ENCODE results near the gene COQ2.
"Not testable (repeated sequence)": the region's sequence is repeated elsewhere in the genome, so short reads cannot be mapped to it uniquely, and the experiment has no call there.

COQ2 gene

GRCh38 chr4:83247415-83248357 is 36.9 kb downstream of the COQ2 start:
- no peak for DNase-seq (ENCODE audit: low read depth)

GRCh38 chr4:83241132-83241531 is 43.5 kb downstream of the COQ2 start:
- DNase-seq (ENCODE audit: low read depth), result no peak

GRCh38 chr4:83240379-83240875 is 44.2 kb downstream of the COQ2 start:
- no peak for DNase-seq (ENCODE audit: low read depth)

GRCh38 chr4:83238393-83239248 is 46.0 kb downstream of the COQ2 start:
- DNase-seq (ENCODE audit: low read depth), result no peak

- DNase-seq (ENCODE audit: low read depth), result no peak
Observed at GRCh38 chr4:83237591-83237990, 47.0 kb downstream of the COQ2 start.

- DNase-seq (ENCODE audit: low read depth), result not testable (repeated sequence)
Observed at GRCh38 chr4:83235645-83236133, 48.9 kb downstream of the COQ2 start.

- DNase-seq (ENCODE audit: low read depth), result no peak
Observed at GRCh38 chr4:83234902-83235644, 49.5 kb downstream of the COQ2 start.

- DNase-seq (ENCODE audit: low read depth), result not testable (repeated sequence)
Observed at GRCh38 chr4:83234387-83234786, 50.2 kb downstream of the COQ2 start.

GRCh38 chr4:83232082-83232481 is 52.5 kb downstream of the COQ2 start:
- no peak for DNase-seq (ENCODE audit: low read depth)

- DNase-seq (ENCODE audit: low read depth), result no peak
Observed at GRCh38 chr4:83231620-83232076, 53.0 kb downstream of the COQ2 start.

GRCh38 chr4:83230928-83231327 is 53.7 kb downstream of the COQ2 start:
- DNase-seq (ENCODE audit: low read depth), result no peak

GRCh38 chr4:83229791-83230190 is 54.8 kb downstream of the COQ2 start:
- no peak for DNase-seq (ENCODE audit: low read depth)

GRCh38 chr4:83228231-83228630 is 56.4 kb downstream of the COQ2 start:
- DNase-seq (ENCODE audit: low read depth), result no peak

- no peak for DNase-seq (ENCODE audit: low read depth)
Observed at GRCh38 chr4:83224502-83225197, 59.9 kb downstream of the COQ2 start.

GRCh38 chr4:83223781-83224180 is 60.8 kb downstream of the COQ2 start:
- no peak for DNase-seq (ENCODE audit: low read depth)

GRCh38 chr4:83221897-83222441 is 62.6 kb downstream of the COQ2 start:
- DNase-seq (ENCODE audit: low read depth), result no peak

- DNase-seq (ENCODE audit: low read depth), result peak; percentile 57
Observed at GRCh38 chr4:83219344-83220331, 65.0 kb downstream of the COQ2 start.

- peak; percentile 46 for DNase-seq (ENCODE audit: low read depth)
Observed at GRCh38 chr4:83217721-83218522, 66.7 kb downstream of the COQ2 start.

Data from activated T-cell treated with anti-CD3 and anti-CD28 coated beads for 24 hours (primary cell).